ENCODE data around the gene GAB2. TPM values are rescaled to one million over a fixed set of nuclear protein-coding genes. Genes with fewer than 3 reads are reported as not detected.

The GAB2 gene
- total and polyA plus RNA-seq, 2 donors (not counting 1 experiment from before 2014, with no cell fraction given), result 5.8 to 85.9 TPM

GRCh38 chr11:78415338-78415737, 2.3 kb downstream of the GAB2 start:
- H3K4me2 ChIP-seq (replicated peaks; ENCODE audit: low read depth, low read length, poor library complexity, severe bottlenecking), result peak overlapping the region; percentile 19
- Mint-ChIP-seq H3K4me3 (peak overlapping the region; percentile 68), H3K27ac (peak overlapping the region; percentile 62), H3K4me1 (peaks cover 67% of the 10 kb centered on the region), H3K9me3 (ENCODE audit: insufficient read depth) (peaks cover 2% of the 10 kb centered on the region), H3K27me3 (no peaks in the 10 kb centered on the region)
- ATAC-seq (ENCODE audit: low read depth) (no peak), DNase-seq (peak; percentile 35)
- peak overlapping the region; percentile 40 for H2AFZ ChIP-seq (ENCODE audit: insufficient read depth, low read depth, low read length, poor library complexity, severe bottlenecking)
- H4K20me1 ChIP-seq (ENCODE audit: control insufficient read depth, insufficient read depth, low read length, poor library complexity, severe bottlenecking), result no peaks in the 10 kb centered on the region
- H3K36me3 ChIP-seq (replicated peaks in 1 of 2; ENCODE audit: control extremely low read depth in 1 of 2, control insufficient read depth in 1 of 2, extremely low read depth in 1 of 2, insufficient read depth in 2 of 2, low read length in 1 of 2), result no peaks in the 10 kb centered on the region
- H3K4me3 ChIP-seq (ENCODE audit: control extremely low read depth in 1 of 5, extremely low read depth in 1 of 5, insufficient read depth in 1 of 5, low read depth in 2 of 5, low read length in 4 of 5), result no peak overlapping the region
- no peak overlapping the region for H3K9ac ChIP-seq (ENCODE audit: low read length)
- intact Hi-C loops (cut with micrococcal nuclease), result loop anchor here (5.0 kb wide), 2 partner anchors 278 to 423 kb away; partner anchors contain the start of genes ALG8 and INTS4
- peaks cover 33 to 48% of the 10 kb centered on the region in 2 donors for H3K4me1 ChIP-seq (ENCODE audit: control insufficient read depth in 2 of 2, insufficient read depth in 2 of 2, low read length in 2 of 2)
- peaks cover 9% of the 10 kb centered on the region for H3K79me2 ChIP-seq (ENCODE audit: control insufficient read depth, insufficient read depth, low read length)
- no peaks in the 10 kb centered on the region for H3K27me3 ChIP-seq (replicated peaks in 1 of 4; ENCODE audit: control extremely low read depth in 1 of 4, control insufficient read depth in 3 of 4, insufficient read depth in 4 of 4, low read length in 3 of 4)
- TF ChIP-seq EZH2 (IDR thresholded peaks at IDR 0.05; ENCODE audit: borderline replicate concordance, insufficient read depth, low read depth, low read length, poor library complexity, severe bottlenecking) (no peak), CTCF (IDR thresholded peaks at IDR 0.05) (no peak)
- H3K9me3 ChIP-seq (ENCODE audit: control extremely low read depth in 1 of 3, control insufficient read depth in 2 of 3, insufficient read depth in 1 of 3, low read length in 2 of 3), result peaks cover 0 to under 1% (median 0%) of the 10 kb centered on the region in 3 donors
- 40% methylated on average over 2 of the region's 4 CpGs for WGBS (ENCODE audit: insufficient coverage)
- H3K27ac ChIP-seq (ENCODE audit: low read length in 2 of 2), result peak overlapping the region in 1 of 2 donors; percentile 66
- CTCF ChIA-PET, result interaction anchor here (0.9 to 7.1 kb wide), 15 partner anchors 9 to 187 kb away, joined by 3 to 143 read pairs (median 7); partner anchors contain the start of gene NARS2
- POLR2A ChIA-PET, result interaction anchor here (1.1 to 3.9 kb wide), 2 partner anchors 14 to 149 kb away, joined by 3 to 48 read pairs; no protein-coding TSS in a partner anchor

- Mint-ChIP-seq H3K27ac (no peak overlapping the region), H3K4me3 (no peak overlapping the region), H3K4me1 (peaks cover 61% of the 10 kb centered on the region), H3K27me3 (no peaks in the 10 kb centered on the region), H3K9me3 (ENCODE audit: insufficient read depth) (peaks cover 2% of the 10 kb centered on the region)
- ATAC-seq (ENCODE audit: low read depth) (no peak), DNase-seq (peak; percentile 34)
- 95% methylated on average over 6 of the region's 14 CpGs for WGBS (ENCODE audit: insufficient coverage)
- ChIA-PET CTCF (interaction anchor here (0.9 to 7.1 kb wide), 15 partner anchors 10 to 186 kb away, joined by 3 to 143 read pairs (median 7); no protein-coding TSS in a partner anchor), POLR2A (no interaction called here)
- TF ChIP-seq EZH2 (IDR thresholded peaks at IDR 0.05; ENCODE audit: borderline replicate concordance, insufficient read depth, low read depth, low read length, poor library complexity, severe bottlenecking) (no peak), CTCF (IDR thresholded peaks at IDR 0.05) (peak; percentile 80)
- Histone ChIP-seq H3K9me3 (ENCODE audit: control extremely low read depth in 1 of 3, control insufficient read depth in 2 of 3, insufficient read depth in 1 of 3, low read length in 2 of 3) (peaks cover 1 to 5% (median 3%) of the 10 kb centered on the region in 3 donors), H3K4me2 (replicated peaks; ENCODE audit: low read depth, low read length, poor library complexity, severe bottlenecking) (peak overlapping the region; percentile 13), H3K36me3 (replicated peaks in 1 of 2; ENCODE audit: control extremely low read depth in 1 of 2, control insufficient read depth in 1 of 2, extremely low read depth in 1 of 2, insufficient read depth in 2 of 2, low read length in 1 of 2) (no peaks in the 10 kb centered on the region), H4K20me1 (ENCODE audit: control insufficient read depth, insufficient read depth, low read length, poor library complexity, severe bottlenecking) (no peaks in the 10 kb centered on the region), H3K9ac (ENCODE audit: low read length) (no peak overlapping the region), H3K4me3 (ENCODE audit: control extremely low read depth in 1 of 5, extremely low read depth in 1 of 5, insufficient read depth in 1 of 5, low read depth in 2 of 5, low read length in 4 of 5) (no peak overlapping the region), H3K27ac (ENCODE audit: low read length in 2 of 2) (no peak overlapping the region), H3K79me2 (ENCODE audit: control insufficient read depth, insufficient read depth, low read length) (peaks cover 15% of the 10 kb centered on the region), H3K4me1 (ENCODE audit: control insufficient read depth in 2 of 2, insufficient read depth in 2 of 2, low read length in 2 of 2) (peaks cover 29 to 44% of the 10 kb centered on the region in 2 donors), H2AFZ (ENCODE audit: insufficient read depth, low read depth, low read length, poor library complexity, severe bottlenecking) (no peak overlapping the region), H3K27me3 (replicated peaks in 1 of 4; ENCODE audit: control extremely low read depth in 1 of 4, control insufficient read depth in 3 of 4, insufficient read depth in 4 of 4, low read length in 3 of 4) (no peaks in the 10 kb centered on the region)
- intact Hi-C loops (cut with micrococcal nuclease), result loop anchor here (1.0 to 5.0 kb wide), 3 partner anchors 150 to 422 kb away; partner anchors contain the start of genes ALG8 and INTS4
Observed at GRCh38 chr11:78414321-78415051, 3.1 kb downstream of the GAB2 start.
